Stomach (tissue), 4 donors: ENCODE data around the gene DMRT1.

Experiments
- CTCF ChIP-seq, 7 experiments: fragments of 450-650 bp in 4 of 7; fragments of 200-600 bp in 3 of 7; sonication (generic) in 3 of 7; IDR thresholded peaks; one replicate each; pipeline ENCODE4 v1.5.1; 2016 to 2019; ENCODE audit warnings: antibody characterized with exemption in 7 of 7, control low read depth in 2 of 7, mild to moderate bottlenecking in 1 of 7
- EP300 ChIP-seq: sonication (generic); formaldehyde crosslinking; IDR thresholded peaks from one replicate; pipeline ENCODE4 v1.6.1; 2017; ENCODE audit warnings: antibody characterized with exemption
- POLR2A ChIP-seq, 4 donors: fragments of 450-650 bp; IDR thresholded peaks; one replicate each; pipeline ENCODE4 v1.6.1; 2016; ENCODE audit warnings: antibody characterized with exemption in 4 of 4, control low read depth in 2 of 4, mild to moderate bottlenecking in 1 of 4, moderate library complexity in 1 of 4
- POLR2AphosphoS5 ChIP-seq, 3 donors: sonication (generic); formaldehyde crosslinking; IDR thresholded peaks; one replicate each; pipeline ENCODE4 v1.6.1; 2016; ENCODE audit warnings: antibody characterized with exemption in 3 of 3

- TF ChIP-seq CTCF (IDR thresholded peaks at IDR 0.05), result no peak
- no peak for TF ChIP-seq POLR2AphosphoS5 (IDR thresholded peaks at IDR 0.05)
- TF ChIP-seq EP300, result no peak
- no peak for TF ChIP-seq POLR2A (IDR thresholded peaks at IDR 0.05)
Observed at GRCh38 chr9:920927-921326, 79.4 kb downstream of the DMRT1 start.
